ENCODE measurements around the gene MARCHF3.

- TF ChIP-seq CTCF (IDR thresholded peaks at IDR 0.05) (no peak), POLR2A (IDR thresholded peaks at IDR 0.05) (no peak)
Measured at GRCh38 chr5:126829098-126829497, 201.3 kb downstream of the MARCHF3 start.
